Measurements from ENCODE around the gene TOLLIP. TPM values are rescaled to one million over a fixed set of nuclear protein-coding genes. Genes with fewer than 3 reads are reported as not detected.

TOLLIP gene
- total RNA-seq, 1 experiment from 2014 or later: 53.4 TPM

DNA sequence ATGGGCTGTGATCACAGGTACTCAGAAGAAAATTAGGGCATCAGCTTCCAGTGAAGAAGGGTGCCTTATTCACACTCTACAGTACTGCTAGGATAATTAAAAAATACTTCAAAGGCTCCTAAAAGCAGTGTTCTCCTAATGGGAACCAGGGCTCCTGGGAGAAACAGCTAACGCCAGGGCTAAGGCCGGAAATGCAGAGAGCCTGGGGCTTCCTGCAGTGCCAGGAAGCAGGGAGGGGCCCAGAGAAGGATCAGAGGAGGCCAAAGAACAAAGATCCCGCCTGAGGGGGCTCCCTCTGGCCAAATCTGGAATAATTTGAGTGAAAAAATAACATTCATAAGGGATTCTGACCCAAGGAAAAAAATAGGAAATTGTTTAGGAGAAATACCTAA is 27.5 kb downstream of the TOLLIP start:
- BruUV-seq (replicated peaks): no TSS peak
- H3K36me3 Mint-ChIP-seq (ENCODE audit: insufficient read depth, unreplicated experiment): peaks cover 31% of the 10 kb centered on the region
- intact Hi-C loops (cut with micrococcal nuclease; ENCODE audit: unreplicated experiment): no loop called here
- DNase-seq: no peak
- CTCF ChIA-PET: no interaction called here
- H3K4me1 Mint-ChIP-seq (ENCODE audit: low read depth, unreplicated experiment): no peaks in the 10 kb centered on the region
- H3K27ac Mint-ChIP-seq (ENCODE audit: unreplicated experiment): no peak overlapping the region
- no peaks in the 10 kb centered on the region for H3K9me3 Mint-ChIP-seq (ENCODE audit: low read depth, unreplicated experiment)
- TF ChIP-seq, protein P1, sequence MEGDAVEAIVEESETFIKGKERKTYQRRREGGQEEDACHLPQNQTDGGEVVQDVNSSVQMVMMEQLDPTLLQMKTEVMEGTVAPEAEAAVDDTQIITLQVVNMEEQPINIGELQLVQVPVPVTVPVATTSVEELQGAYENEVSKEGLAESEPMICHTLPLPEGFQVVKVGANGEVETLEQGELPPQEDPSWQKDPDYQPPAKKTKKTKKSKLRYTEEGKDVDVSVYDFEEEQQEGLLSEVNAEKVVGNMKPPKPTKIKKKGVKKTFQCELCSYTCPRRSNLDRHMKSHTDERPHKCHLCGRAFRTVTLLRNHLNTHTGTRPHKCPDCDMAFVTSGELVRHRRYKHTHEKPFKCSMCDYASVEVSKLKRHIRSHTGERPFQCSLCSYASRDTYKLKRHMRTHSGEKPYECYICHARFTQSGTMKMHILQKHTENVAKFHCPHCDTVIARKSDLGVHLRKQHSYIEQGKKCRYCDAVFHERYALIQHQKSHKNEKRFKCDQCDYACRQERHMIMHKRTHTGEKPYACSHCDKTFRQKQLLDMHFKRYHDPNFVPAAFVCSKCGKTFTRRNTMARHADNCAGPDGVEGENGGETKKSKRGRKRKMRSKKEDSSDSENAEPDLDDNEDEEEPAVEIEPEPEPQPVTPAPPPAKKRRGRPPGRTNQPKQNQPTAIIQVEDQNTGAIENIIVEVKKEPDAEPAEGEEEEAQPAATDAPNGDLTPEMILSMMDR (IDR thresholded peaks at IDR 0.05; ENCODE audit: unreplicated experiment): no peak
- H3K4me3 Mint-ChIP-seq (ENCODE audit: low read depth, unreplicated experiment): no peak overlapping the region
- H3K27me3 Mint-ChIP-seq (ENCODE audit: unreplicated experiment): no peaks in the 10 kb centered on the region

- H3K4me3 Mint-ChIP-seq (ENCODE audit: low read depth, unreplicated experiment): no peak overlapping the region
- intact Hi-C loops (cut with micrococcal nuclease; ENCODE audit: unreplicated experiment): no loop called here
- no peaks in the 10 kb centered on the region for H3K9me3 Mint-ChIP-seq (ENCODE audit: low read depth, unreplicated experiment)
- TF ChIP-seq, protein P1 (IDR thresholded peaks at IDR 0.05; ENCODE audit: unreplicated experiment): no peak
- no peaks in the 10 kb centered on the region for H3K27me3 Mint-ChIP-seq (ENCODE audit: unreplicated experiment)
- no peak overlapping the region for H3K27ac Mint-ChIP-seq (ENCODE audit: unreplicated experiment)
- peaks cover 31% of the 10 kb centered on the region for H3K36me3 Mint-ChIP-seq (ENCODE audit: insufficient read depth, unreplicated experiment)
- BruUV-seq (replicated peaks): no TSS peak
- CTCF ChIA-PET: no interaction called here
- no peak for DNase-seq
- no peaks in the 10 kb centered on the region for H3K4me1 Mint-ChIP-seq (ENCODE audit: low read depth, unreplicated experiment)
These were observed 28.0 kb downstream of the TOLLIP start for GRCh38 chr11:1281326-1281973.

GRCh38 chr11:1280116-1281035 is 29.1 kb downstream of the TOLLIP start:
- Mint-ChIP-seq H3K27me3 (ENCODE audit: unreplicated experiment) (no peaks in the 10 kb centered on the region), H3K27ac (ENCODE audit: unreplicated experiment) (no peak overlapping the region), H3K9me3 (ENCODE audit: low read depth, unreplicated experiment) (no peaks in the 10 kb centered on the region), H3K4me1 (ENCODE audit: low read depth, unreplicated experiment) (no peaks in the 10 kb centered on the region), H3K4me3 (ENCODE audit: low read depth, unreplicated experiment) (no peak overlapping the region), H3K36me3 (ENCODE audit: insufficient read depth, unreplicated experiment) (peaks cover 31% of the 10 kb centered on the region)
- TF ChIP-seq, protein P1 (IDR thresholded peaks at IDR 0.05; ENCODE audit: unreplicated experiment): no peak
- no peak for DNase-seq
- BruUV-seq (replicated peaks): no TSS peak
- intact Hi-C loops (cut with micrococcal nuclease; ENCODE audit: unreplicated experiment): no loop called here
- CTCF ChIA-PET: no interaction called here

DNA sequence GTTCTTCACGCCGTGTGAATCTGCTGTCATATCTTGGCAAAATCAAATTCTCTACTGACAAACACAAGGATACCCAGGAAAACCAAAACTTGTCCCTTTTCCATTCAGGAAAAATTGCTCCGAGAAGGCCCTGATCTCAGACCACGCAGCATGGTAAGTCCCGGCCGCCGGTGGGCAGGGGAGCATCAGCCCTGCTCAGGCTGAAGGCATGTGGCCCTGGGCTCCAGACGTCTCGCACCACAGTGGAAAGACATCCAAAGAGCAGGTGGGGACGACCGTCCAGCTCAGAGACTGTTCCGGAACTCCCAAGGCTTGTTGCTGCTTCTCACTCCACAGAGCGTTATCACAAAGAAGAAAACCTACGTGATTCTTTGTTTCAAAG is 29.8 kb downstream of the TOLLIP start:
- no peak for DNase-seq

More for the DNA sequence above, 29.8 kb downstream of the TOLLIP start:
- Mint-ChIP-seq H3K27ac (ENCODE audit: unreplicated experiment) (no peak overlapping the region), H3K4me1 (ENCODE audit: low read depth, unreplicated experiment) (no peaks in the 10 kb centered on the region), H3K9me3 (ENCODE audit: low read depth, unreplicated experiment) (no peaks in the 10 kb centered on the region), H3K27me3 (ENCODE audit: unreplicated experiment) (no peaks in the 10 kb centered on the region), H3K36me3 (ENCODE audit: insufficient read depth, unreplicated experiment) (peaks cover 24% of the 10 kb centered on the region), H3K4me3 (ENCODE audit: low read depth, unreplicated experiment) (no peak overlapping the region)
- CTCF ChIA-PET: no interaction called here
- TF ChIP-seq, protein P1 (IDR thresholded peaks at IDR 0.05; ENCODE audit: unreplicated experiment): no peak
- intact Hi-C loops (cut with micrococcal nuclease; ENCODE audit: unreplicated experiment): no loop called here
- no TSS peak for BruUV-seq (replicated peaks)
